ENCODE measurements around the gene BLOC1S2. TPM values are rescaled to one million over a fixed set of nuclear protein-coding genes. Genes with fewer than 3 reads are reported as not detected.

BLOC1S2 gene
- 10 to 100 TPM; 34.7 to 46.2 (median 37.6) TPM for polyA plus RNA-seq (ENCODE audit: insufficient read length in 3 of 3)
- long read RNA-seq, donor 1, transcript BLOC1S2-202 (5 exons, 1,249 nt), result major isoform, 15 of 19 reads
- long read RNA-seq, donor 1, partial matches to known transcripts, result 0 of 19 reads
- long read RNA-seq, donor 1, other reads (novel, unspliced or antisense), result 0 of 19 reads
- long read RNA-seq, donor 2, transcript BLOC1S2-202 (5 exons, 1,249 nt), result major isoform, 14 of 18 reads
- long read RNA-seq, donor 2, partial matches to known transcripts, result 0 of 18 reads
- long read RNA-seq, donor 2, other reads (novel, unspliced or antisense), result 0 of 18 reads
- long read RNA-seq, donor 3, transcript BLOC1S2-203 (4 exons, 2,024 nt), result minor isoform, 12 of 39 reads
- long read RNA-seq, donor 3, transcript BLOC1S2-202 (5 exons, 1,249 nt), result major isoform, 27 of 39 reads
- long read RNA-seq, donor 3, partial matches to known transcripts, result 0 of 39 reads
- long read RNA-seq, donor 3, other reads (novel, unspliced or antisense), result 0 of 39 reads
- long read RNA-seq, donor 4, transcript BLOC1S2-202 (5 exons, 1,249 nt), result major isoform, 8 of 26 reads
- long read RNA-seq, donor 4, transcript BLOC1S2-203 (4 exons, 2,024 nt), result minor isoform, 6 of 26 reads
- long read RNA-seq, donor 4, partial matches to known transcripts, result 11 of 26 reads
- long read RNA-seq, donor 4, other reads (novel, unspliced or antisense), result 0 of 26 reads
- long read RNA-seq, donor 5, result 0 reads
- long read RNA-seq, donor 6, transcript BLOC1S2-202 (5 exons, 1,249 nt), result major isoform, 11 of 14 reads
- long read RNA-seq, donor 6, partial matches to known transcripts, result 0 of 14 reads
- long read RNA-seq, donor 6, other reads (novel, unspliced or antisense), result 0 of 14 reads
- long read RNA-seq, donor 7, transcript BLOC1S2-203 (4 exons, 2,024 nt), result minor isoform, 16 of 54 reads
- long read RNA-seq, donor 7, transcript BLOC1S2-202 (5 exons, 1,249 nt), result major isoform, 17 of 54 reads
- long read RNA-seq, donor 7, partial matches to known transcripts, result 19 of 54 reads
- long read RNA-seq, donor 7, other reads (novel, unspliced or antisense), result 0 of 54 reads
- long read RNA-seq, donor 8, transcript BLOC1S2-203 (4 exons, 2,024 nt), result minor isoform, 6 of 29 reads
- long read RNA-seq, donor 8, transcript BLOC1S2-202 (5 exons, 1,249 nt), result major isoform, 23 of 29 reads
- long read RNA-seq, donor 8, partial matches to known transcripts, result 0 of 29 reads
- long read RNA-seq, donor 8, other reads (novel, unspliced or antisense), result 0 of 29 reads
- long read RNA-seq, donor 9, transcript BLOC1S2-203 (4 exons, 2,024 nt), result minor isoform, 6 of 35 reads
- long read RNA-seq, donor 9, transcript BLOC1S2-202 (5 exons, 1,249 nt), result major isoform, 16 of 35 reads
- long read RNA-seq, donor 9, partial matches to known transcripts, result 12 of 35 reads
- long read RNA-seq, donor 9, other reads (novel, unspliced or antisense), result 0 of 35 reads
- long read RNA-seq, donor 10, transcript BLOC1S2-202 (5 exons, 1,249 nt), result major isoform, 14 of 35 reads
- long read RNA-seq, donor 10, transcript BLOC1S2-203 (4 exons, 2,024 nt), result minor isoform, 9 of 35 reads
- long read RNA-seq, donor 10, partial matches to known transcripts, result 11 of 35 reads
- long read RNA-seq, donor 10, other reads (novel, unspliced or antisense), result 0 of 35 reads
- long read RNA-seq, donor 11, transcript BLOC1S2-203 (4 exons, 2,024 nt), result minor isoform, 8 of 19 reads
- long read RNA-seq, donor 11, transcript BLOC1S2-202 (5 exons, 1,249 nt), result major isoform, 11 of 19 reads
- long read RNA-seq, donor 11, partial matches to known transcripts, result 0 of 19 reads
- long read RNA-seq, donor 11, other reads (novel, unspliced or antisense), result 0 of 19 reads
- long read RNA-seq, donor 12, transcript BLOC1S2-202 (5 exons, 1,249 nt), result major isoform, 6 of 21 reads
- long read RNA-seq, donor 12, partial matches to known transcripts, result 14 of 21 reads
- long read RNA-seq, donor 12, other reads (novel, unspliced or antisense), result 0 of 21 reads
- long read RNA-seq, donor 13, result 0 reads
- long read RNA-seq, donor 14, transcript BLOC1S2-202 (5 exons, 1,249 nt), result major isoform, 20 of 30 reads
- long read RNA-seq, donor 14, transcript BLOC1S2-203 (4 exons, 2,024 nt), result minor isoform, 10 of 30 reads
- long read RNA-seq, donor 14, partial matches to known transcripts, result 0 of 30 reads
- long read RNA-seq, donor 14, other reads (novel, unspliced or antisense), result 0 of 30 reads
- long read RNA-seq, donor 15, transcript BLOC1S2-202 (5 exons, 1,249 nt), result major isoform, 8 of 12 reads
- long read RNA-seq, donor 15, partial matches to known transcripts, result 0 of 12 reads
- long read RNA-seq, donor 15, other reads (novel, unspliced or antisense), result 0 of 12 reads
- long read RNA-seq, donor 16, transcript BLOC1S2-202 (5 exons, 1,249 nt), result major isoform, 43 of 82 reads
- long read RNA-seq, donor 16, transcript BLOC1S2-203 (4 exons, 2,024 nt), result minor isoform, 22 of 82 reads
- long read RNA-seq, donor 16, partial matches to known transcripts, result 16 of 82 reads
- long read RNA-seq, donor 16, other reads (novel, unspliced or antisense), result 0 of 82 reads

DNA sequence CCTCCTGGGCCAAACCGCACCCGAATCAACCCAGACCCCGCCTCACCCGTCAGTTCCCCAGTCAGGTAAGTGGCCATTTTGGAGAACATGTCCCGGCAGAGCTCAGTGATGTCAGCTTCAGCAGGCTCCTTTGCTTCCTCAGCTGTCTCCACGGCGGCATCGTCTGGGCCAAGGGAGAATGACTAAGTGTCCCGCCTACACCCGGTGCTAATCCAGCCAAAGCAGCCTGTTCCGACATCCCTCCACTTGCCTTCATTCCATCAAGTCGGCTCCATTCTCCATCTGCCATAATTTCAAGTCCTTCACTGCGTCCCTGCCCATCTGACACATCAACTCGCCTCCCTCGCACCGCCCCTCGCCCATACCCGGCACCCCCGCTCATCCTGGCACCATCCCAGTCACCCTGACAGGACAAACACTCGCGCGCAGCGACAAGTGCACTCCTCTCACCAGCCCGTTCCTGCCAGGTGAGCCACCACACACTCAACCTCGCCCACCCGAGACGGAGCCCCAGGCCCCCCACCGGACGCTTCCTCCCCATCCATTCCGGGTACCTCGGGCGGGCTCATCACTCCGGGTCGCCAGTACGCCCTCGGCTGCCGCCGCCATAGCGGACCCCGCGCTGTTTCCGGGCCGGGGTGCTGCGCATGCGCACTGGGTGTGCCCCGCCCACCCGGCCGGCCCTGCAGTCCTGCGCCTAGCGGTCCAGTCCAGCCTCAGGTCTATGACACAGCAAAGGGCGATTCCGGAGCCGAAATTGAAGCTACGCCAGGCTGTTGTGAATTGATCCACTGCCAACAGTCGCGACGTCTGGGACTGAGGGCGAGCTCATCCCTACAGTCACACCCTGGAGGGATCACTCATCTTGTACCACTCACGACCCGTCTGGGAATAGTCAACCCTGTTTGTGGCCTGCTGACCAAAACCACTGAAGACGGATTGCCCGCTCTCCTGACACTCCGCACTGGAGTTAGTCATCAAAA lies at the start of gene BLOC1S2:
BLOC1S2 (minus strand) TSS at position 630 of the 983 bp plus-strand sequence; CDS start at position 609, 21 bp downstream.
- DNase-seq (ENCODE audit: extremely low read depth in 1 of 11, low read depth in 9 of 11, low spot score in 4 of 11), result peak; percentile 68 to 85 (median 80)

DNA sequence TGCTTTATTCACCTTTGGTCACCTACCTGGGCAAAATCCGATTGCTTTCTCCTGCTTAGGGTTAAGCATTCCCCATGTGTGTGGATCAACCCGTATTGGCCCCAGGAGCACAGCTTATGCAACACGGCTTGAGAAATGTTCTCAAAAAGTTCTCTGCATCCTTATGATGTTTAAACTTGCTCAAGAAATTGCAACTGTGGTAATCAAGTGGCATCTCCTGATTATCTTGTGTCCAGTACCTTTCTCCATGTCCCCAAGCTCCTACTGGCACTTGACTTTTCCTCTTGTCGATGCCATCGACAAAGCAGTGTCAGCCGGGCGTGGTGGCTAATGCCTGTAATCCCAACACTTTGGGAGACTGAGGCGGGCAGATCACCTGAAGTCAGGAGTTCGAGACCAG lies 48.3 kb upstream of the BLOC1S2 start:
- DNase-seq (ENCODE audit: extremely low read depth in 1 of 11, low read depth in 9 of 11, low spot score in 4 of 11), result no peak

DNA sequence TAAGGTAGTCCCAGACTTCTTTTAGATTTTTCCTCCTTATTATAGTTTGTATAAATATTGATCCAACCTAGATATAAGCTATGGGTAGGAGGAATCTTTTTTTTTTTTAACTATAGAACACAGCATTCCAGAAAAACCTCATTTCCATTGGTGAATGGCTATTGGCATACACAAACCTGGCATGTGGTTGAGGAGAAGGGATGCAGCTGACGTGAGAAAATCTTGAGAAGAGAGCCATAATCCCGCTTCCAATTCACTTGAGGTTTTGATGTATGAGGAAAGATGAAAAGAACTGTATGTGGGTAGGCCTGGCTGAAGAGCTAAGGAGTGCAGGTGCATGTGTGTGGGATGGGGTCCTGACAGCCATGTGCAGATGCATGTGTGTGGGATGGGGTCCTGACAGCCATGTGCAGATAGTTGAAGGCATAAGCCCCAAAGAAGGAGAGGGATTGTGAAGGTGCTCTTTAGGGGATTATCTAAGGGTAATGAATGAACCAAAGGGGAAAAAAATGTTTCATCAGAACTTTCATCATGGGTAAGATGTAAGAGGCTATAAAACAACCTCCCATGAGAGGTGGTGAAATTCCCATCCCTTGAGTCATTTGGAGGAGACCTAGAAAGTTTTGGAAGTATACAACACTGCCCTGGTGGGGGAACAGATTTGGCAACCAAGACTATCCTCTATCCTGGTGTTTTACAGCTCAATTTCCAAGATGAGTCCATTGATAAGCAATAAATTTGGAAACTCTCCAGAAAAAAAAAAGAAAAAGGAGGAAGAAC lies 47.4 kb upstream of the BLOC1S2 start:
- no peak for DNase-seq (ENCODE audit: extremely low read depth in 1 of 11, low read depth in 9 of 11, low spot score in 4 of 11)

DNA sequence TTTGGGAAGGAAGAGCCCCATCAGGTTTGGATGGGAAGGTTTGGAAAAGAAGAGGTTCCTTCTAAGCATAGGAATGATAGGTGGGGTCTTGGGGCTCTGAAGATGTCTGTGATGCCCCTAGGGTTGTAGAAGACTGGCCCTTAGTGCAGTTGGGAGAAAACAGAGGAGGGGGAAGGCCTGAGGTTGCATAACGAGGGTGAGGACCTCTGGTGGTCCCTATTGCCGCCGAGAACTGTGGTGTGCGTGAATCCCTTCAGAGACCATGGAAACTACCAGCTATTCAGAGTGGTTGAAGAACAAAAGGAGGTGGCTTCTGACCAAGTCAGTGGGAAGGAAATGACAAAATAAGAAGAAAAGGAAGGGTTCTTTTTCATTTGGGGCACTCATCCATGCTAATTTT lies 46.6 kb upstream of the BLOC1S2 start:
- DNase-seq (ENCODE audit: extremely low read depth in 1 of 11, low read depth in 9 of 11, low spot score in 4 of 11), result no peak

DNA sequence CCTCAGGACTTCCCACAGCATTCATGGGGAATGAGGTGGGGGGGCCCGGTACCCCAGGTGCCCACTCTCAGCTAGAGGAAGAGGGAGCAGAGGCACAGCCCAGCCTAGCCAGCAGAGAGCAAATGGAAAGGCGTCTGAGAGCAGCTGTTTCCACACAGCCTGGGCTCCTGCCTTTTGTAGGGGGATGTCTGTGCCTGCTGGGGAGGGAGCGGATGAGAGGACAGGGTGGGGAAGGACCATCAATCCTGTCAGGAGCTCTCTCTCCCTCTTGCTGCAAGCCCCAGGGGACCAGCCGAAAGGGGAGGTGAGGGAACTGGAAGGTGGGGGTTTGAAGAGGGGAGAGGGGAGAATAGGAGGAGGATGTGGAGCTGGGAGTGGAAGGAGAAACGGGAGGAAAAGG lies 43.6 kb upstream of the BLOC1S2 start, which contains the start of gene PKD2L1:
PKD2L1 (minus strand) TSS at position 150 of the 400 bp plus-strand sequence; CDS start at position 25, 125 bp downstream.
- DNase-seq (ENCODE audit: extremely low read depth in 1 of 11, low read depth in 9 of 11, low spot score in 4 of 11), result no peak

DNA sequence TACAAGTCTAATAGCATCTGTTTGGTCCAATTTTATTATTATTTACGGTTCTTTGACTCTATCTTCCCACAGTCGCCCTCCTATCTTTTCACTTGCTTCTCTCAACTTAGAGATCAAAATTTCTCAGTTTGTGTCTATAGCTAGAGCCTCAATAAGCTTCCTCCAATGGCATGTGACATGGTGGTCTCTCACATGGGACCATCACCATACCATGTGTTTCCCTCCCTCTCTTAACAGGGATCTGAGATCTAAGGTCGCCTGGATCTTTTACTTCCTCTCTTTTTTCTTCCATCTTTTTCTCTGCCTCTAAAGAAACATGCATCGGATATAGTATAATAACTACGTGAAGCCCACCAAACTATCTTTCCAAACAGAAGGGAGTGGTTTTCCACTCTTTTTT lies 41.7 kb upstream of the BLOC1S2 start:
- no peak for DNase-seq (ENCODE audit: extremely low read depth in 1 of 11, low read depth in 9 of 11, low spot score in 4 of 11)

DNA sequence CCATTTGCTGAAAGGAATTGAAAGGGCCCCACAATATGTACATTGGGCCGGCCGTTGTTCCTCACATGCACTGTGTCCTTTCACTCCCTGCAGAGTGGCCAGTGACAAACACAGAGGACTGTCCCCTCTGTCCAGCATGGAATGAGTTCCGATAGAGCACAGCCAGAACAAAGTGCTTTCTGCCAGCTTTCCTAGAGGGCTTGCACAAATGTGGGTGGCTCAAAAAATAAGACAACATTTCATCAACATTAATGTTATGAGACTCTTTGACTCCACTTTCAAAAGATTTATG lies 41.2 kb upstream of the BLOC1S2 start:
- no peak for DNase-seq (ENCODE audit: extremely low read depth in 1 of 11, low read depth in 9 of 11, low spot score in 4 of 11)

DNA sequence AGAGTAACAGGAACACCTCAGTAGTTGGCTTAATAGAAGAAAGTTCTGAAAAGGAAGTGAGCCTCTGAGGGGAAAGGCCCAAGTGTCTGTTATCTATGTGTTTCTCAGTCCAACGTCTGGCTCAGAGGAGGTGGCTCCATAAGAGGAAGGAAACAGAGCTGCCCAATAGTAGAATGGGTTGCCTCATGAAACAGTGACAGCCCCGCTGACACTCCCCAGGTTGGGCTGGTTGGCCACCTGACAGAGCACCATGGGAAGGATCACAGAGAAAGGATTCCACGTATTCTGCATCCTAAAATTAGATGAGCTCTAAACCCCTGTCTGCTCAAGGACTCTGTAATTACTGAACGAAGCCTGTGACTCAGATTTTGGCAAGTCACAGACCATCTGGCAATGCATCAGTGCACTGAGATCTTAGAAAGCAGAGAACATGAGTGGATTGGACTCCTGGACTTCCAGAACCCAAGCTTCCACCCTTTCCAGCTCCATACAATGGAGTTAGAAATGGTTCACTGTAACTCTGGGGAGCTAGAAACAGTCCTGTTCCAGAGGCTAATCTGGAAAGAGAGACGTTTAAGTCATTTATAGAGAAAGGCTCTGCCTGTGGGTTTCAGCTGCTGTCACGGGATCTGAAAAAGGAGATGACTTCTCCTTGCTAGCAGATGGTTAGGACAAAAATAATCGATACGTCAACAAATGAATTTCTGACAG lies 40.7 kb upstream of the BLOC1S2 start:
- DNase-seq (ENCODE audit: extremely low read depth in 1 of 11, low read depth in 9 of 11, low spot score in 4 of 11), result no peak

DNA sequence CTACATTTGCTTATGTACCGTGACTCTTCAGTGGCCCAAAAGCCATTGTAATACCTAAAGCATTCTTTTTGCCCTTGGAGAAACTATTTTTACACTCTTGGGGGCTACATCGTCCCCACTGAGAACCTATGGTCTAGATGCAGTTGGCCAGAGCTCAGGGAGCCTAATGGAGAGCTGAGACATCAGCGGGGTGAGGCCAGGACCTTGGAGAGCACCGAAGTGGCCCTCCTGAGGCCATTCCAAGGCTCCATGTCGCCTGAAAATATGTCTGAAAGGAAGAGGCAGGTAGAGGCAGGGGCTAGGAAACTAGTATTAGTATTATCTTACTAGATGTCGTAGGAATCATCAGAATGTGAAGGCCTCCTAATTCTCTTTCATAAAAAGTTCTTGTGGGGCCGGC lies 38.7 kb upstream of the BLOC1S2 start:
- DNase-seq (ENCODE audit: extremely low read depth in 1 of 11, low read depth in 9 of 11, low spot score in 4 of 11), result no peak

DNA sequence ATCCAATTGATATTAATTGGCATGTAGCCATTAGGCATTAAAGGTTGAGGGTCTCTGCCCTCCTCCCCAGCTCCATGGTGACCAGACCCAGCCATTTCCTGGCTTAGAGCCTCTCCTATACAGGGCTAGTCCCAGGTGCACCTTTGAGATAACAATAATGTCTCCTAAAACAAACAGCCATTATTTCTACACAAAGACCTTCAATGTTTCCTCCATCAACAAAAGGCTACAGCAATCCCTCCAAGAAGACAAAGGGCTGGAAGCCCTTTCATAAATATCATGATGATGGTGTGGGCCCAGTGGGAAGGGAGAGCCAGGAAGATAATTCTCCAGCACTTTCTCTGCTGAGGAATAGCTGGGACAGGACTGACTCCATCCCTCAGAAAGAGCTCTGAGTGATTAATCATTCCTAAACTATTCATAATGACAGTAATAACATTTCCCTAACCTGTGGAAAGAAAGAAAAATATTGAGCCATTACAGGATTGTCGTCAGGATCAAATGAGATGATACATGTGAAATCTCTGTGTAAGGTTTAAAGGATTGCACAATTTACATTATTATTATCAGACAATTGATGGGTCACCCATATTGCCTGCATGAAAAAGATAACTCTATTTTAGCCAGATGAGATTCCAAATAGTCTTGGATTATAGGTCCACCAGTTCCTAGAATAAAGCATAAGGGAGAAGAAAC lies 33.4 kb upstream of the BLOC1S2 start:
- no peak for DNase-seq (ENCODE audit: extremely low read depth in 1 of 11, low read depth in 9 of 11, low spot score in 4 of 11)

DNA sequence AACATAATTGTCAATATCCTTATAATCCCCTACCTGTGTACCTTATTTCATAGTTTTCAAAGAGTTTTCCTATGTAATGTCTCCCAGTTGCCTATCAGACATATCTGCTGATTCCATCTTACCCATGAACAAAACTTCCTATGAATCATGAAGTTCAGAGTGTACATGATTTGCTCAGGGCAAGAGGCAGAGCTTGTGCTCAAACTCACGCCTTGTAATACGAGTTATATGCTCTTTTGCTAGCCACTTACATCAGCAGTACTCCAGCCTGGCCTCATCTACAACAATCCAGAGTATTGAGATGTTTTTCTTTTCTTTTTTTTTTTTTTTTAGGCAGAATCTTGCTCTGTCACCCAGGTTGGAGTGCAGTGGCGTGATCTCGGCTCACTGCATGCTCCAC lies 31.7 kb upstream of the BLOC1S2 start:
- no peak for DNase-seq (ENCODE audit: extremely low read depth in 1 of 11, low read depth in 9 of 11, low spot score in 4 of 11)

DNA sequence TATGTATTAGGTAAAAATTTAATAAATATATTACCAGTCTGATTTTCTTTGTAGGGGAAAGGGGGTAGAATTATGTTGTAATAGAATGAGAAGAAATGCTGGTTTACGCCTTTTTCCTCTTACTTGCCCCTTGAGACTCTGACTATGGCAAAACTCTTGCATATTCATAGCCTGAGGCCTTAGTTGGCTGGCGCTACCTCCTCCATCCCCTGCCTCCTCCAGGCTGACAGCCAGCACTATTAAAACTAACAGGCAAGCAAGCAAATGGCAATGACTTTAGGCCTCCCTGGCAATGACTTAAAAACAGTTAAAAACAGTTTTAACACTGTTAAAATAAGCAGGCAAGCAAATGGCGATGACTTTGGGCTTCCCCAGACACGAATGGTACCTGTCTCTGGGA lies 29.1 kb upstream of the BLOC1S2 start:
- no peak for DNase-seq (ENCODE audit: extremely low read depth in 1 of 11, low read depth in 9 of 11, low spot score in 4 of 11)

DNA sequence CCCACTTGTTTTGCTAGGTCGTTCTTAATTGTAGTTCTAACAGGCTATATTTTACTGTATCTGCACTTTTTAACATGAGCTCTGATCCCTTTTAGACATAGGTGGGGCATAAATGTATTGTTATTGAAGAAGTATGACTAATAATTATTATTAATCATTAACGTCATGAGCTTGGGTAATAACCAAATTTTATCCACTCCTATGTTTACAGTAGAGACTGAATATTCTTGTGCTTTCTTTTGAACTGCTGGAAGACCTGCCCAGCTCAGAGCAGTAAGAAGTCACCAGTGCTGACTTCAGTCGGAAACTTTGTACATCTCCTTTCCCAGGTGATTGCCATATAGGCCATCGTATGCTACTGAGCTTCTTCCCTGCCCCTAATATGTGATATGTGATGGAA lies 24.8 kb upstream of the BLOC1S2 start:
- DNase-seq (ENCODE audit: extremely low read depth in 1 of 11, low read depth in 9 of 11, low spot score in 4 of 11), result no peak

DNA sequence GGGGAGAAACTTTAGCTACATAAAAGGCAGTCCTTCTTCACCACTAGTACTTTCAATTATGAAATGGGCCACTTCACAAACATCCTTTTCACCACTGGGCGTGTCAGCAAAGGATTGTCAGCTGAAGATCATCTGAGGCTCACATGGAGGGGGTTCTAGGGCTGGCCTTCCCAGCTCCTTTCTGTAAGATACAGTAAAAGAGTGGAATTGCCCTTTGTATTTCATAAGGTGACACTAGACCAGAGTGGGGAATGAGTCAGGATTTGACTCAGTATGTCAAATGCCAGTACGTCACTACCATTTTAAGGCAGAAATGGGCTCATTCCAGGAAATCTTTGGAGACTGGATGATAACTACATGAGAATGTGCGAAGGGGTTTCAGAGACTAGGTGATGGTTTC lies 21.2 kb upstream of the BLOC1S2 start:
- DNase-seq (ENCODE audit: extremely low read depth in 1 of 11, low read depth in 9 of 11, low spot score in 4 of 11), result no peak
